HS-5 (cell line): Measurements from ENCODE around the gene EXOC3L1.

Experiments used
- DNase-seq: peaks from one replicate; pipeline ENCODE4 v3.0.0-alpha.2; 2012; ENCODE audit warnings: low read depth

The EXOC3L1 gene

GRCh38 chr16:67180166-67180565 lies 9.8 kb downstream of the EXOC3L1 start:
- no peak for DNase-seq

GRCh38 chr16:67179421-67180080 lies 10.4 kb downstream of the EXOC3L1 start:
- no peak for DNase-seq

- no peak for DNase-seq
Observed at GRCh38 chr16:67177743-67178699, 11.9 kb downstream of the EXOC3L1 start.

GRCh38 chr16:67176662-67177061 lies 13.3 kb downstream of the EXOC3L1 start:
- DNase-seq = no peak

GRCh38 chr16:67174706-67175231 lies 15.2 kb downstream of the EXOC3L1 start:
- DNase-seq = no peak

- DNase-seq = peak; percentile 53
Observed at GRCh38 chr16:67173808-67174705, 15.9 kb downstream of the EXOC3L1 start.

GRCh38 chr16:67173323-67173722 lies 16.6 kb downstream of the EXOC3L1 start:
- no peak for DNase-seq

- no peak for DNase-seq
Observed at GRCh38 chr16:67170949-67171649, 18.8 kb downstream of the EXOC3L1 start.

GRCh38 chr16:67170168-67170948 lies 19.6 kb downstream of the EXOC3L1 start, which contains the start of gene NOL3:
Gene NOL3, plus strand, starts transcription at chr16:67170538.
- peak; percentile 42 for DNase-seq

GRCh38 chr16:67169642-67170167 lies 20.2 kb downstream of the EXOC3L1 start:
- DNase-seq = no peak

GRCh38 chr16:67169011-67169451 lies 20.9 kb downstream of the EXOC3L1 start:
- DNase-seq = no peak

GRCh38 chr16:67167588-67167987 lies 22.3 kb downstream of the EXOC3L1 start:
- DNase-seq = no peak

GRCh38 chr16:67166598-67167168 lies 23.3 kb downstream of the EXOC3L1 start:
- no peak for DNase-seq

- no peak for DNase-seq
Observed at GRCh38 chr16:67166110-67166547, 23.8 kb downstream of the EXOC3L1 start.

- DNase-seq = no peak
Observed at GRCh38 chr16:67165121-67166078, 24.5 kb downstream of the EXOC3L1 start.

GRCh38 chr16:67164599-67165061 lies 25.3 kb downstream of the EXOC3L1 start, which contains the start of gene HSF4:
Gene HSF4, plus strand, starts transcription at chr16:67164745. Its CDS starts 67 bp downstream, at chr16:67164812.
- DNase-seq = no peak

- no peak for DNase-seq
Observed at GRCh38 chr16:67163999-67164558, 25.9 kb downstream of the EXOC3L1 start.
